Urothelium cell line (cell line): ENCODE measurements around the gene RAD51D.
"Not testable (repeated sequence)": the region's sequence is repeated elsewhere in the genome, so short reads cannot be mapped to it uniquely, and the experiment has no call there.

Experiments used
- DNase-seq: peaks from one replicate; pipeline ENCODE4 v3.0.0; 2011; ENCODE audit warnings: low spot score, mixed read lengths
- FAIRE-seq: peaks from 2 replicates; lab custom pipeline; 2011; peaks lifted over from hg19 to GRCh38; lab: Jason Lieb, UNC

Gene RAD51D

DNA sequence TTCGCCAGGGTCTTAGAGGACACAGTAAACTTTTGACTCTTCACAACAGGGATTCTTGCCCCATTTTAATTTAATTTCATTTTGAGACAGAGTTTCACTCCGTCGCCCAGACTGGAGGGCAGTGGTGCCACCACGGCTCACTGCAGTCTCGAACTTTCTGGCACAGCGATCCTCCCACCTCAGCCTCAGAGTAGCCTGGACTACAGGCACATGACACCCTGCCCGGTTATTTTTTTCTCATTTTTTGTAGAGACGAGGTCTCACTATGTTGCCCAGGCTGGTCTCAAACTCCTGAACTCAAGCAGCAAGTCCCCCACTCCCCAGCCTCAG is 22.8 kb upstream of the RAD51D start:
- DNase-seq (no peak), FAIRE-seq (no peak)

GRCh38 chr17:35141681-35142466 is 22.2 kb upstream of the RAD51D start, which contains the start of gene NLE1:
Gene NLE1, minus strand, starts transcription at chr17:35142303. Its CDS starts 28 bp downstream, at chr17:35142275.
- FAIRE-seq, result peak; percentile 9
- peak; percentile 93 for DNase-seq

DNA sequence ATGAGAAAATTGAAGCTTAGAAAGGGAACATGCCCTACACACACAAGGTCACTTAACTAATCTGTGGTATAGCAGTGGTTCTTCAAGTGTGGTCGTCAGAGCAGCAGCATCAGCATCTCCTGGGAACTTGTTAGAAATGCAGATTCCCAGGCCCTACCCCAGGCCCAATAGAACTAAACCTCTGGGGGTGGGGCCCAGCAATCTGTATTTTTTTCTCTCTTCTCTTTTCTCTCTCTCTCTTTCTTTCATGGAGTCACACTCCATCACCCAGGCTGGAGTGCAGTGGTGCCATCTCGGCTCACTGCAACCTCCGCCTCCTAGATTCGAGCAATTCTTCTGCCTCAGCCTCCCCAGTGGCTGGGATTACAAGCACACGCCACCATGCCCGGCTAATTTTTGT is 18.6 kb upstream of the RAD51D start:
- FAIRE-seq, result no peak

GRCh38 chr17:35135322-35135721 is 15.7 kb upstream of the RAD51D start:
- FAIRE-seq, result no peak

More for the DNA sequence above, 18.6 kb upstream of the RAD51D start:
- no peak for DNase-seq

DNA sequence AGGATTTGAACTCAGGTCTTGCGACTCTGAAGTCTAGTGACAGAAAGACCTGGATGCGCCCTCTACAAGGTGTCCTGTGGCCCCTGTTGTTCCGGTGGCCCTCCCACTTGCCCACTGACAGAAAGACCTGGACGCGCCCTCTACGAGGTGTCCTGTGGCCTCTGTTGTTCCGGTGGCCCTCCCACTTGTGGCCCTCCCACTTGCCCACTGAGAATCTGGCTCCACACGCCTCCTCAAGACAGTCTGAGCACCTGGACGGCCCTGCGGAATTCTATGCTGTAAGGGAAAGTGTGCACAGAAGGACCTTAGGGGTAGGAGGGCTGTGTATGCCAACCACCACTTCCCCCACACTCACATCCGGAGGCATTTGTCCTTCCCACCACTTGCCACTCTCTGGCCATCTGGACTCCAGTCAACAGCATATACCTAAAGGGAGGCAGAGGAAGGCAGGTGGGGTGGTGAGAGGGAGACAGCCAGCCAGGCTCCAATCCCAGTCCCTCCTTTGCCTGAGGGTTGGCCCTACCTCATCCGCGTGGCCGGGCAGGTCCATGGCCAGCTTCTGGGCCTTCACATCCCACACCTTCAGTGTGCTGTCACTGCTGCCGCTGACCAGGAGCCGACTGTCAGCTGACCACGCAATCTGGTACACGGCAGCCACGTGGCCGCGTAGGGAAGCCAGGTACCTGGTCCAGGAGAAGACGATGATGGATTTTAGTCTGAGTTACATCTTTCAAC is 13.3 kb upstream of the RAD51D start:
- DNase-seq (no peak), FAIRE-seq (no peak)

More at GRCh38 chr17:35135322-35135721, 15.7 kb upstream of the RAD51D start:
- no peak for DNase-seq

GRCh38 chr17:35132099-35132498 is 12.4 kb upstream of the RAD51D start:
- no peak for FAIRE-seq
- no peak for DNase-seq

DNA sequence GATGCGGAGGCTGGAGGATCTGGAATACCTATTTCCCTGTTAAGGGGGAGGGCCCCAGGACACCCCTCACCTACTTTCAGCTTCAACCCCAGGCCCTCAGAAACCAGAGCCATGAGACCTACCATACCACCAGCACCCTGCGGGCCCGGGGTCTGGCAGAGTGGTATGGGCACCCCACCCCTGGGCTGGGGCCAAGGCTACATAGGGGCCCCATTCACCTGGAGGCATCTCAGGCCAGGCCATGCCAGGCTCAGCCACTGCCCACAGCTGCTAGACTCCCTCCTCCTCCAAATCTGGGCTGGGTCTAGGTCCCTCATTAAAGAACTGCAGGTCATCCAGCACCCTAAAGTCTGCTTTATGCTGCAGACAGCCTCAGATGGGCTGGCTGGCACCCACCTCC is 10.7 kb upstream of the RAD51D start:
- no peak for FAIRE-seq

DNA sequence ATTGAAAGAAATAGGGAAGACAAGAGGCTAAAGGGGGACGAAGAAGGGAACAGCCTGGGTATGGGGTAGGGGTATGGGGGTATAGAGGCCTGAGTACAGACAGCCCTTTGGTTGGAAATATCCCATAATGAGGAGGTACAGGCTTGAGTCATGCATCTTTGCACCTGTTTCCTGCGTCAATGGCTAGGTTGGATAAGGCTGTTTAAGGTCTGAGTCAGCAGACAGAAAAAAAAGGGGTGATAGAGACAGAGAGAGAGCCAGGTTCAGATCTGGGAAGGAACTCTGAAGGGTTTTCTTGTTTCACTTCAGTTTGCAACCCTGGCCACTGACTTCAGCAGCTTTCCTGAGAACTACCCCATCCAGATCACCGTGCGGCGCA is 10.3 kb upstream of the RAD51D start:
- FAIRE-seq (no peak), DNase-seq (no peak)

More for the DNA sequence above, 10.7 kb upstream of the RAD51D start:
- no peak for DNase-seq

GRCh38 chr17:35129154-35129972 is 9.7 kb upstream of the RAD51D start:
- FAIRE-seq (no peak), DNase-seq (no peak)

GRCh38 chr17:35127751-35128514 is 8.3 kb upstream of the RAD51D start:
- DNase-seq, result no peak

DNA sequence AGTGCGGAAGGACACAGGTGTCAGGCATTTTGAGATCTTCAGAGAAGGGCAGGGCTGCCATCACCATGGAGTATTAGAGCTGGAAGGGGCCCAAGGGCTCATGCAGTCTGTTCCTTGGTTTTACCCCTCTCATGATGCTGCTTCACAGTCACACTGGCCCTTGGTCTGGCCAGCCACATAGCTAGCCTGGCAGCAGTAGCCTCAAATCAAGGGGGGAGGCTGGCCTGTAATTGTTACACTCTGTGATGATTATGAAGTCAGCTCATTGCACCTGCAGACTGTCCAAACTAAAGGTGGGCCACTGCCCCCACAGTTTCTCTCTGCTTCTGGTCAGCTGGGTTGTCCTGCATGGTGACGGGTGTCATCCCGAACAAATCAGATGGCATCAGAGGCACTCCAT is 1.7 kb upstream of the RAD51D start, which contains the start of gene FNDC8:
TSS of gene FNDC8 (plus strand) at position 301 of the 400 bp plus-strand sequence. CDS start at position 380, 79 bp downstream.
- no peak for DNase-seq
- FAIRE-seq, result no peak

More at GRCh38 chr17:35127751-35128514, 8.3 kb upstream of the RAD51D start:
- no peak for FAIRE-seq

- DNase-seq (no peak), FAIRE-seq (no peak)
Observed at GRCh38 chr17:35117984-35118383, 1.7 kb downstream of the RAD51D start.

DNA sequence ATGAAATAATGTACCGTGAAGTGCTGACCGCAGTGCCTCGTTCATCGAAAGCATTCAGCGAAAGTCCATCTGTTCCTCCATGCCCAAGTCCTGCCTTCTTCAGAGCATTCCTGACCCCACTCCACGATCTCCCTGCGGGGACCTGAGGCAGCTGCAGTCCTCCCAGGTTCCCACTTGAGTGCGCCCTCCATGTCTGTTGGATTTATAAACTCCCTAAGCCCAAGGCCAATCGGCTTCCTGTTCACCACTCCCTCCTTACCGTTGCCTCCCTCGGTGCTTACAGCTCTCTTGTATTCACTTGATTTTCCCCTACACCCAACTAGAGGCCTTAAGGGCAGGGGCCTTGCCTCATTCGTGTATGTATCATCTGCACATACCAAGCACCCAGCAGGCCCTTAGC is 2.8 kb downstream of the RAD51D start:
- FAIRE-seq (no peak), DNase-seq (no peak)

DNA sequence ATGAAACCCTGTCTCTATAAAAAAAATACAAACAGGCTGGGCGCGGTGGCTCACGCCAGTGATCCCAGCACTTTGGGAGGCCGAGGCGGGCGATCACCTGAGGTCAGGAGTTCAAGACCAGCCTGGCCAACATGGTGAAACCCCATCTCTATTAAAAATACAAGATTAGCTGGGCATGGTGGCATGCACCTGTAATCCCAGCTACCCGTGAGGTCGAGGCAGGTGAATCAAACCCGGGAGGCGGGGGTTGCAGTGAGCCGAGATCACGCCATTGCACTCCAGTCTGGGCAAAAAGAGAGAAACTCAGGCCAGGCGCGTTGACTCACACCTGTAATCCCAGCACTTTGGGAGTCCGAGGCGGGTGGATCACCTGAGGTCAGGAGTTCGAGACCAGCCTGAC is 8.9 kb downstream of the RAD51D start:
- DNase-seq, FAIRE-seq: not testable (repeated sequence)

DNA sequence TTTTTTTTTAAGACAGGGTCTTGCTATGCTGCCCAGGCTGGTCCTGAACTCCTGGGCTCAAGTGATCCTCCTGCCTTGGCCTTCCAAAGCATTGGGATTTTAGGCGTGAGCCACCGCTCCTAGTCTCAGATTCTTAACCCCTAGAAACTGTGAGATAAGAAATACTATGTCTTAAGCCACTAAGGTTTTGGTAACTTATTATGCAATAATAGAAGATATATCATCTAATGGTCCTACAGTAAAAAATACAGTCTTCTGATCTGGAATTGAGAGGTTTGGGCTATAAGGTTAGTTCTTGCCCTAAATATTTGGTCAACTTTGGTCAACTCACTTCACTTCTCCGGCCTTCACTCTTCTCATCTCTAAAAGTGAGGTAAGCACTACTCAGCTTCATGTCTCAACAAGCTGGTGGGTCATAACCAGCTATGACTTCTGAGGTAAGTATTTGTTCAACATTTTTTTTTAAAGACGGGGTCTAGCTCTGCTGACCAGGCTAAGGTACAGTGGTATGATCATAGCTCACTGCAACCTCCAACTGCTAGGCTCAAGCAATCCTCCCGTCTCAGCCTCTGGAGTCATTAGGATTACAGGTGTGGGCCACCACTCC is 14.7 kb downstream of the RAD51D start:
- DNase-seq (no peak), FAIRE-seq (no peak)

DNA sequence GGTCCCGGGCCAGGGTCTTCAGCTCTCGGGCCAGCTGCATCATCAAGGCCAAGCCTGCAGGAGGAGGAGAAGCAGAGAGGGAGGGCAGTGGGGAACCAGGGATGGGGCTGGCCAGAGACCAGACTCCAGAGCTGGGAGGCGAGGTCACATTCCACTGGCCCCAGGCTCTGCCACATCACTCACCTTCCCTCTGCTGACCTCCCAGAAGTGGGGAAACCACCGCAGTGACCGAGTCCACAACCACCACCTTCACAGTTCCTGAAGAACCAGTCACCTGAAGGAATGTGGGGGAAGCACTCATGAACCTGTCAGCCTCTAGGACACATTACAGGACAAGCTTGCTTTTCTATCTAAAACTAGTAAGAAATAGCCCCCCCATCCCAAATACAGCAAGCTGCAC is 16.4 kb downstream of the RAD51D start:
- FAIRE-seq (no peak), DNase-seq (no peak)

DNA sequence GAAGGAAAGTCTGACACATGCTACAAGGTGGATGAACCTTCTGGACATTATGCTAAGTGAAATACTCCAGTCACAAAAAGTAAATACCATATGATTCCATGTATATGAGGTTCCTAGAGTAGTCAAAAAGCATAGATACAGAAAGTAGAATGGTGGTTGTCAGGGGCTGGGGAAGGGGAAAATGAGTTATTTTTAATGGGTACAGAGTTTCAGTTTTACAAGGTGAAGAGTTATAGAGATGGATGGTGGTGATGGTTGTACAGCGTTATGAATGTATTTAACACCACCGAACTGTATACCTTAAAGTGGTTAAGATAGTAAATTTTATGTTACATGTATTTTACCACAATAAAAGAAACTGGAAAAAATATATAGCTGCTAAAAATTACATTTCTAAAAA is 17.9 kb downstream of the RAD51D start:
- no peak for DNase-seq
- no peak for FAIRE-seq

GRCh38 chr17:35101036-35101435 is 18.6 kb downstream of the RAD51D start:
- DNase-seq (no peak), FAIRE-seq (no peak)

DNA sequence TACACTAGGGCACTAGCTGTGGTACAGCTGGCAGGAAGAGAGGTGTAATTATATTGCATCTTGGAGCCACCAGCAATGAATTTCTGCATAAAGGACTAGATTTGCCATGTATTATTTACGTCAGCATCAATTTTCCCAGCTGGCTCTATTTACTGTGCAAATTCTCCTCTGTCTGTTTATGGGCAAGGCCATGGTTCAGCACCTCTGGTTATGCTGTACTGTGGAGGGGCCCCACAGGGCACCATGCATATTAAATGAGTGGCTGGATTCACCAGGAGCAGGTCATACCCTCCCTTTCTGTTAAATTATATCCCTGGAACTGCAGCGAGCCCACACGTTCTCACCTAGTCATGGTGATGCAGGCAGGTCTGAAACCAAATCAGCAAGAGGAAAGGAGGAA is 19.8 kb downstream of the RAD51D start:
- no peak for DNase-seq
- FAIRE-seq, result no peak

GRCh38 chr17:35097776-35098175 is 21.9 kb downstream of the RAD51D start:
- no peak for FAIRE-seq
- DNase-seq, result no peak
